Gastrocnemius medialis (tissue), 4 donors: Measurements from ENCODE around the gene ERC1.

Experiments
- CTCF ChIP-seq, 5 experiments: fragments of 450-650 bp in 3 of 5; fragments of 200-600 bp in 2 of 5; sonication (generic) in 2 of 5; IDR thresholded peaks in 4 of 5; conservative IDR thresholded peaks in 1 of 5; 1 replicate in 4 of 5; 2 replicates in 1 of 5; pipeline ENCODE4 v1.5.1; 2016 to 2019; ENCODE audit warnings: antibody characterized with exemption in 5 of 5, mild to moderate bottlenecking in 3 of 5, moderate library complexity in 3 of 5
- POLR2A ChIP-seq, 2 donors: fragments of 450-650 bp; IDR thresholded peaks; one replicate each; pipeline ENCODE4 v1.6.1; 2017; ENCODE audit warnings: antibody characterized with exemption in 2 of 2, mild to moderate bottlenecking in 2 of 2, moderate library complexity in 2 of 2

DNA sequence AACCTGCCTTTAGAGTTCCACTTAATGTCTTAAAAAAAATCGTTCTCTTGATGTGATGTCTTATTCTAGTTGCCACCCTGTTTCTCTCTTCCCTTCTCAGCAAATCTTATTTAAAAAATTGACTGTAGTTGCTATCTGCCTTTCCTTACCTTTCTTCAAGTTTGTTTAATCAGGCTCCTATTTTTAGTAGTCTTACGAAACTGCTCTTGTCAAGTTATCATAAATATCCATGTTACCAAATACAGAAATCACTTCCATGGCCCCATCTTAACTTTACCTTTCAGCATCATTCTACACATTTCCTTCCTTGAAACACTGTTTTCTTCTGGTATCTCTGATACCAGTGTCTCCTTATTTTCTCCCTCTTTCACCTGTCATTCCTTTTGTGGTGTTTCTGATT is 227.3 kb downstream of the ERC1 start:
- no peak for TF ChIP-seq CTCF (IDR thresholded peaks at IDR 0.05 in 4 of 5, conservative IDR thresholded peaks at IDR 0.05 in 1 of 5)
- TF ChIP-seq POLR2A (IDR thresholded peaks at IDR 0.05): no peak
